GM12872 (cell line): Measurements from ENCODE around the gene MAPK9.

ENCODE experiments used
- TF ChIP-seq, protein P1 (sequence below): IDR thresholded peaks from 3 replicates; pipeline ENCODE4 v1.5.1; 2011; ENCODE audit warnings: low read depth, mild to moderate bottlenecking, low read length, moderate library complexity; ENCODE audit not compliant: insufficient read depth

Gene MAPK9

DNA sequence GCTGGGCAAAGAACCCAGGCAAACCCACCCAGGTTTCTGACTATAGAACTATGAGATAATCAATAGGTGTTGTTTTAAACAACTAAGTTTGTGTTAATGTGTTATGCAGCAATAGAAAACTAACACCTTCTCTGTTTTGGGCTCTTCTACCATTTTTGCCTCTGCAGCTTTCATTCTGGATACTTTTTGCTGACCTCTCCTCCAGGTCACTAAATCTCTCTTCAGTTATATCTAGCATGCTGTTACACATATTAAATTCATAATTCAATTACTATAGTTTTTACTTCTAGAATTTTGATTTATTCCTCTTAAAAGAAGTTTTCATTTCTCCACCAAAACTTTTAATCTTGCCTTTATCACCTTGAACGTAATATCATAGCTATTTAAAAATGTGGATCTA is 17.2 kb downstream of the MAPK9 start:
- TF ChIP-seq, protein P1, sequence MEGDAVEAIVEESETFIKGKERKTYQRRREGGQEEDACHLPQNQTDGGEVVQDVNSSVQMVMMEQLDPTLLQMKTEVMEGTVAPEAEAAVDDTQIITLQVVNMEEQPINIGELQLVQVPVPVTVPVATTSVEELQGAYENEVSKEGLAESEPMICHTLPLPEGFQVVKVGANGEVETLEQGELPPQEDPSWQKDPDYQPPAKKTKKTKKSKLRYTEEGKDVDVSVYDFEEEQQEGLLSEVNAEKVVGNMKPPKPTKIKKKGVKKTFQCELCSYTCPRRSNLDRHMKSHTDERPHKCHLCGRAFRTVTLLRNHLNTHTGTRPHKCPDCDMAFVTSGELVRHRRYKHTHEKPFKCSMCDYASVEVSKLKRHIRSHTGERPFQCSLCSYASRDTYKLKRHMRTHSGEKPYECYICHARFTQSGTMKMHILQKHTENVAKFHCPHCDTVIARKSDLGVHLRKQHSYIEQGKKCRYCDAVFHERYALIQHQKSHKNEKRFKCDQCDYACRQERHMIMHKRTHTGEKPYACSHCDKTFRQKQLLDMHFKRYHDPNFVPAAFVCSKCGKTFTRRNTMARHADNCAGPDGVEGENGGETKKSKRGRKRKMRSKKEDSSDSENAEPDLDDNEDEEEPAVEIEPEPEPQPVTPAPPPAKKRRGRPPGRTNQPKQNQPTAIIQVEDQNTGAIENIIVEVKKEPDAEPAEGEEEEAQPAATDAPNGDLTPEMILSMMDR, result no peak

DNA sequence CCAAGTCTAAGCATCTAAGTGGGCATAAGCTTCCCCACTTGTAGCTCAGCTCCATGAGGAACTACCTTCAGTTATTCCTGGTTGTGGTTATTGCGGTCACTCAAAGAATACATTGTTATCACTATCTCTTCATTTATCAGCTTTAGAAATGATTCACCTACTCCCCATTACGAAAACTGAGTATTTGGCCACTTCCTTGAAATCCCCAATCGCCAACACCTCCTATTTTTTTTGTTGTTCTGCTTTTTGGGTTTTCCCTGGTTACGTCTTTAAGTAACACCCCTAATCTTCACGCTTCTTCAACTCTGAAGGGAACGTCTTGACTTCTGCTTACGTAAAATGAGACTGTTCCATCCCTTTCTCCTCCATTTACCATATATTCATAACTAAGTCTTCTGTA is 20.7 kb downstream of the MAPK9 start:
- TF ChIP-seq, protein P1, result no peak

DNA sequence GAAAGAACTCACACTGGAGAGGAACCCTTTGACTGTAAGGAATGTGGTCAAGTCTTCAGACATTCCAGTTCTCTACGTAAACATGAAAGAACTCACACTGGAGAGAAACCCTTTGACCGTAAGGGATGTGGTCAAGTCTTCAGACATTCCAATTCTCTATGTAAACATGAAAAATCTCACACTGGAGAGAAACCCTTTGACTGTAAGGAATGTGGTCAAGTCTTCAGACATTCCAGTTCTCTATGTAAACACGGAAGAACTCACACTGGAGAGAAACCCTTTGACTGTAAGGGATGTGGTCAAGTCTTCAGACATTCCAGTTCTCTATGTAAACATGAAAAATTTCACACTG is 32.6 kb downstream of the MAPK9 start:
- TF ChIP-seq, protein P1, result no peak

DNA sequence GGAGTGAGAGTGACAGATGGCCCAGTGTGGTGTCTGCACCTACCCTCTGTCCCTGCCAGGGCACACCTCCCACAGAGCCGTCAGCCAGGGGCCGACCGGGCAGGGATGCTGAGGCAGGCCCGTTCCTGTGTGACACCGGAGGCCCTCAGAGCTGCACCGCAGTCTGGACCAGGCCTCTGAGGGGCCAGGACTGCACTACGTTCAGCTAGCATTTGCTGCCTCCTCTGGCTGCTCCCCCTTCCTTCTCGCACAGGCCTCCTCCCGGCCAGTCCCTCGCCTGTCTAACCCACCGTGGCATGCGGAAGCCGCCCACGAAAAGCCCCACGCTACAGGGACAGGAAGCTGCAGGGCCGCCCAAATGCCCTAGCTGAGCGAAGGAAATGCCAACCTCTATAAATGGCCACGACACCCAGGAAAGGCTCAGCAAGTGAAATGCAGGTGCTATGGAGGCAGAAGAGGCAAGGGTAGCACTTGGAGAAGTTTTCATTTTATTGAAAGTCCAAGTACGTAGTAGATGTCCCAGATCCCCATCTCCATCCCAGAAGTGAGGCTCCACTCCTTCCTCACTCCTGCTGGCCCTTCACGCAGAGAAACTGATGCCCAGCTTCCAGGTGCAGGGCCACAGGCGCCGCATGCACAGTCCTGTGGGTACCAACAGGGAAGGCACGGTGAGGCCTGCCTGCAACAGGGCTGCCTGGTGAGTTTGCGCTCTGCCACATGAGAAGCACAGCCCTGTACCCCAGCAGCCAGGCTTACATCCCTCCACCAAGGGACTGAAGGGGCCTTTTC is 38.7 kb downstream of the MAPK9 start:
- TF ChIP-seq, protein P1, result no peak

DNA sequence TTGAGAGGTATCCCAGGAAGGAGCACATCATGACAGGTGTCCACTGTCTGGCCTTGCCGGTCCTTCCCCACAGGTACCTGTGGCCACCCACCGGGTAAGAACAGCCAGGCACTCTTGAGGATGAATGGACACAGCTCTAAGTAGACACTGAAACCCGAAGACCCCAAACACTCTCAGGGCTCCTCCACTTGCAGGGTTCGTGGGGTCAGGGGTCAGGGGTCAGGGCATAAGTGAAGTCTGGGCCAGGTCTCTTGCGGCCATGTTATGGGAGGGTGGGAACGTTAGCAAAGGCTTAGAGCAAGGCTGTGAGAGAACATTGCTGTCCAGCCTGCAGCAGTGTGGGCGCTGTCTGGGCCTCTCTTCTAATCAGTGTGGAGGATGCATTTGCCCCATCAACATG is 40.0 kb downstream of the MAPK9 start:
- TF ChIP-seq, protein P1, result no peak

DNA sequence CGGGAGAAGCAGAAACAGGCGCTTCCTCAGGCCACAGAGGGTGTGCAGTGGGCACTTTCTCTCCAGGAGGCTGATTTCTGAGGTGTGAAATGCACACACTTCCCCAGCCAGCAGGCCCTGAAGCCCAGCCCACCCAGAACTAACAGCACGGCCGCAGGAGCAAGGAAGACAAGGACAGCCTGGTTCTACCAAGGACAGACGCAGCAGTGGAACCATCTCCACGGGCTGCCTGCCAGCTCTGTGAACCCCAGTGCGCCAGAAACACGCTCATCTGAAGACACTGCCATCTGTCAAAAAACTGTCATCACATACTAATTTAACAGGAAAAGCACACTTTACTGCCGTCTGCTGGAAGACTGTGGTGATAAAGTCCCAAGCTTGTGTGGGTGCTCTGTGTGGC is 40.7 kb downstream of the MAPK9 start:
- TF ChIP-seq, protein P1, result no peak

DNA sequence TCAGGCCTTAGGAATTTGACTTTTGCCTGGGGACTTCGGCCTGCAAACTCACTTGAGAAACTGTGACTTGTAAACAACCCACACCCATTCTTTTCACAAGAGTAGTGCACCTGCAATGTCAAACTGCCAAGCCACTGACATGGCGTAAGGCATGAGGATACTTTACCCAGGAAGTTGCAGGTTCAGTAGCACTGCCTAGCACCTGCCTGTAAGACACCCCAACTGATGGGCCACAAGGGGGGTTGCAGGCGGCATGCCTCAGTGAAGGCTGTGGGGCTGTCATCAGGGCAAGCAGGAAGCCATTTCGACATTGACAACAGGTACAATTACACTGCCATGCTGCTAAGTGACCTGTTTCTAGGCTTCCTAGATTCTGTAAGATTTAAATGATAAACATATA is 41.6 kb downstream of the MAPK9 start:
- TF ChIP-seq, protein P1, result no peak

DNA sequence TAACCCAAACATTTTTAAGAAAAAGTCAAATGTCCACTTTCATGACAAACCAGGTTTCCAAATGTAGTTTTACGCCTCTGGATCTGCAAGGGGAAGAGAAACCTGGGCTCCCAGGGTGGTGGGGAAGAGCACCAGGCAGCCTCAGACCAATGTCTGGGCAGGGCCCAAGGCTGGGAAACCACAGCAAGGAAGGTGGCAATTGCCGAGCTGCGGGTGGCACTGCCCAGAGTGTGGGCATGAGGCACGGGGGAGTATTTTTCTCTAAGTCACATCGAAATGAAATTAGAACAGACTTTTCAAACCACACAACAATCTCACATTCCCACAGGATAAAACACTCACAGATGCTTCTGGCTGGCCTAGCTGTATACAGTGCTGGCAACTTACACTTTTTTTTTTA is 50.3 kb downstream of the MAPK9 start:
- TF ChIP-seq, protein P1, result no peak
